Measurements from ENCODE around the gene ATAD5. TPM values are rescaled to one million over a fixed set of nuclear protein-coding genes. Genes with fewer than 3 reads are reported as not detected.

ATAD5 gene
- total and polyA plus RNA-seq, 2 of the 13 experiments (the other 11 are each of a cell fraction or from before 2014, with no cell fraction given): 1.8 to 10.7 TPM

DNA sequence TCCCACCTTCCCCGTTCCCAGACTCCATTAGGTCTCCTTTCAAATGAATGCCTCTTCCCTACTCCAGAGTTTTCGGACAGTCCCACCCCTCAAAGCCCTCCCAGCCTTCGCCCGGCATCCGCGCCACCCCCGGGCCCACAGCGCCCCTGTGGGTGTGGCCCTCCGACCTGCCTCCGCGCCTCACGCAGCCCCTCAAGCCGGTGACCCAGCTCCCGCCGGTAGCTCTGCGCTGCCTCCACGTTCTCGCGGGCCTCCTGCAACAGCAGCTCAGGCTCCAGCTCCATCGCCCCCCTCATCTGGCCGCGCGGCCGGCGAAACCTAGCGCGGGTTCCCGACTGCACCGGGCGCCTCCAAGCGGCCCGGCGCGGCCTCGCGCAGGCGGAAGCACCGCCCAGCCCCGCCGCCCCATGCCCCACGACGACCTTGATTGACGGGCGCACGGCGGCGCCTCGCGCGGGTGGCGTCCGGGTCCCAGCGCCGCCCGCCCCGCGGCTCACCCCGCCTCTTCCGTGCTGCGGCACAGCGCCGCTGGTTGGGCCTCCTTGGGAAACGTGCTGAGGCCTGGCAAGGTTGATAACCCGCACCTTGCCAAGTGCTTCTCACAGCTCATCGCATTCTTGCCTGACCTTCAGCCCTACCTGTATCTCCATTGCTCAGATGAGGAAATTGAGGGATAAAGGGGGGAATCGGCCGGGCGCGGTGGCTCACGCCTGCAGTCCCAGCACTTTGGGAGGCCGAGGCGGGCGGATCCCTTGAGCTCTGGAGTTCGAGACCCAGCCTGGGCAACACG, 7.2 kb upstream of the ATAD5 start, which contains the start of gene CRLF3 (continued):
- TF ChIP-seq RBM39 (IDR thresholded peaks at IDR 0.05; ENCODE audit: low read depth, low read length, poor library complexity, severe bottlenecking): peak; percentile 66
- no peak for TF ChIP-seq NFKBIZ (CRISPR knock-in tag; IDR thresholded peaks at IDR 0.05)
- TF ChIP-seq ETV6 (CRISPR knock-in tag; conservative IDR thresholded peaks at IDR 0.05): no peak
- TF ChIP-seq KMT2B (CRISPR knock-in tag; IDR thresholded peaks at IDR 0.05): peak; percentile 67; the same call in 1 of the 2 replicates
- TF ChIP-seq, protein P1, sequence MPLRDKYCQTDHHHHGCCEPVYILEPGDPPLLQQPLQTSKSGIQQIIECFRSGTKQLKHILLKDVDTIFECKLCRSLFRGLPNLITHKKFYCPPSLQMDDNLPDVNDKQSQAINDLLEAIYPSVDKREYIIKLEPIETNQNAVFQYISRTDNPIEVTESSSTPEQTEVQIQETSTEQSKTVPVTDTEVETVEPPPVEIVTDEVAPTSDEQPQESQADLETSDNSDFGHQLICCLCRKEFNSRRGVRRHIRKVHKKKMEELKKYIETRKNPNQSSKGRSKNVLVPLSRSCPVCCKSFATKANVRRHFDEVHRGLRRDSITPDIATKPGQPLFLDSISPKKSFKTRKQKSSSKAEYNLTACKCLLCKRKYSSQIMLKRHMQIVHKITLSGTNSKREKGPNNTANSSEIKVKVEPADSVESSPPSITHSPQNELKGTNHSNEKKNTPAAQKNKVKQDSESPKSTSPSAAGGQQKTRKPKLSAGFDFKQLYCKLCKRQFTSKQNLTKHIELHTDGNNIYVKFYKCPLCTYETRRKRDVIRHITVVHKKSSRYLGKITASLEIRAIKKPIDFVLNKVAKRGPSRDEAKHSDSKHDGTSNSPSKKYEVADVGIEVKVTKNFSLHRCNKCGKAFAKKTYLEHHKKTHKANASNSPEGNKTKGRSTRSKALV (CRISPR knock-in tag; IDR thresholded peaks at IDR 0.05): no peak
- TF ChIP-seq, protein P2, sequence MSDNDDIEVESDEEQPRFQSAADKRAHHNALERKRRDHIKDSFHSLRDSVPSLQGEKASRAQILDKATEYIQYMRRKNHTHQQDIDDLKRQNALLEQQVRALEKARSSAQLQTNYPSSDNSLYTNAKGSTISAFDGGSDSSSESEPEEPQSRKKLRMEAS (IDR thresholded peaks at IDR 0.05): peak; percentile 94
- no peak for TF ChIP-seq FOXM1 (CRISPR knock-in tag; IDR thresholded peaks at IDR 0.05)
- TF ChIP-seq KLF6 (CRISPR knock-in tag; IDR thresholded peaks at IDR 0.05): 0 out of 2 replicates have a peak, but pooled peaks have one; percentile 35
- TF ChIP-seq, protein P3, sequence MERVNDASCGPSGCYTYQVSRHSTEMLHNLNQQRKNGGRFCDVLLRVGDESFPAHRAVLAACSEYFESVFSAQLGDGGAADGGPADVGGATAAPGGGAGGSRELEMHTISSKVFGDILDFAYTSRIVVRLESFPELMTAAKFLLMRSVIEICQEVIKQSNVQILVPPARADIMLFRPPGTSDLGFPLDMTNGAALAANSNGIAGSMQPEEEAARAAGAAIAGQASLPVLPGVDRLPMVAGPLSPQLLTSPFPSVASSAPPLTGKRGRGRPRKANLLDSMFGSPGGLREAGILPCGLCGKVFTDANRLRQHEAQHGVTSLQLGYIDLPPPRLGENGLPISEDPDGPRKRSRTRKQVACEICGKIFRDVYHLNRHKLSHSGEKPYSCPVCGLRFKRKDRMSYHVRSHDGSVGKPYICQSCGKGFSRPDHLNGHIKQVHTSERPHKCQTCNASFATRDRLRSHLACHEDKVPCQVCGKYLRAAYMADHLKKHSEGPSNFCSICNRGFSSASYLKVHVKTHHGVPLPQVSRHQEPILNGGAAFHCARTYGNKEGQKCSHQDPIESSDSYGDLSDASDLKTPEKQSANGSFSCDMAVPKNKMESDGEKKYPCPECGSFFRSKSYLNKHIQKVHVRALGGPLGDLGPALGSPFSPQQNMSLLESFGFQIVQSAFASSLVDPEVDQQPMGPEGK (CRISPR knock-in tag; IDR thresholded peaks at IDR 0.05): peak; percentile 37
- TF ChIP-seq ZBTB42 (CRISPR knock-in tag; IDR thresholded peaks at IDR 0.05): no peak
- TF ChIP-seq ELF4 (CRISPR knock-in tag; IDR thresholded peaks at IDR 0.05; ENCODE audit: borderline replicate concordance): no peak
- TF ChIP-seq, protein P4, sequence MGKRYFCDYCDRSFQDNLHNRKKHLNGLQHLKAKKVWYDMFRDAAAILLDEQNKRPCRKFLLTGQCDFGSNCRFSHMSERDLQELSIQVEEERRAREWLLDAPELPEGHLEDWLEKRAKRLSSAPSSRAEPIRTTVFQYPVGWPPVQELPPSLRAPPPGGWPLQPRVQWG (CRISPR knock-in tag; IDR thresholded peaks at IDR 0.05; ENCODE audit: borderline replicate concordance, low read depth): no peak
- TF ChIP-seq, protein P5, sequence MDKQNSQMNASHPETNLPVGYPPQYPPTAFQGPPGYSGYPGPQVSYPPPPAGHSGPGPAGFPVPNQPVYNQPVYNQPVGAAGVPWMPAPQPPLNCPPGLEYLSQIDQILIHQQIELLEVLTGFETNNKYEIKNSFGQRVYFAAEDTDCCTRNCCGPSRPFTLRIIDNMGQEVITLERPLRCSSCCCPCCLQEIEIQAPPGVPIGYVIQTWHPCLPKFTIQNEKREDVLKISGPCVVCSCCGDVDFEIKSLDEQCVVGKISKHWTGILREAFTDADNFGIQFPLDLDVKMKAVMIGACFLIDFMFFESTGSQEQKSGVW (CRISPR knock-in tag; IDR thresholded peaks at IDR 0.05; ENCODE audit: borderline replicate concordance): no peak
- TF ChIP-seq SSRP1 (CRISPR knock-in tag; IDR thresholded peaks at IDR 0.05): no peak
- TF ChIP-seq ZFYVE20 (CRISPR knock-in tag; IDR thresholded peaks at IDR 0.05; ENCODE audit: borderline replicate concordance, low read depth): no peak
- TF ChIP-seq U2AF2 (IDR thresholded peaks at IDR 0.05; ENCODE audit: low read depth, low read length): no peak
- TF ChIP-seq ZNF547 (CRISPR knock-in tag; IDR thresholded peaks at IDR 0.05): no peak
- no peak for TF ChIP-seq ZNF557 (CRISPR knock-in tag; IDR thresholded peaks at IDR 0.05)
- TF ChIP-seq ATF1 (CRISPR knock-in tag; IDR thresholded peaks at IDR 0.05): no peak
- peak; percentile 96 for TF ChIP-seq ZMYM3 (CRISPR knock-in tag; IDR thresholded peaks at IDR 0.05)
- TF ChIP-seq, protein P6, sequence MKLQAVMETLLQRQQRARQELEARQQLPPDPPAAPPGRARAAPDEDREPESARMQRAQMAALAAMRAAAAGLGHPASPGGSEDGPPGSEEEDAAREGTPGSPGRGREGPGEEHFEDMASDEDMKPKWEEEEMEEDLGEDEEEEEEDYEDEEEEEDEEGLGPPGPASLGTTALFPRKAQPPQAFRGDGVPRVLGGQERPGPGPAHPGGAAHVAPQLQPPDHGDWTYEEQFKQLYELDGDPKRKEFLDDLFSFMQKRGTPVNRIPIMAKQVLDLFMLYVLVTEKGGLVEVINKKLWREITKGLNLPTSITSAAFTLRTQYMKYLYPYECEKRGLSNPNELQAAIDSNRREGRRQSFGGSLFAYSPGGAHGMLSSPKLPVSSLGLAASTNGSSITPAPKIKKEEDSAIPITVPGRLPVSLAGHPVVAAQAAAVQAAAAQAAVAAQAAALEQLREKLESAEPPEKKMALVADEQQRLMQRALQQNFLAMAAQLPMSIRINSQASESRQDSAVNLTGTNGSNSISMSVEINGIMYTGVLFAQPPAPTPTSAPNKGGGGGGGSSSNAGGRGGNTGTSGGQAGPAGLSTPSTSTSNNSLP (IDR thresholded peaks at IDR 0.05; ENCODE audit: low read depth, low read length): 0 out of 2 replicates have a peak, but pooled peaks have one; percentile 11
- no peak for TF ChIP-seq MTA3 (CRISPR knock-in tag; IDR thresholded peaks at IDR 0.05)
- TF ChIP-seq BHLHE40 (IDR thresholded peaks at IDR 0.05; ENCODE audit: low read length): peak; percentile 80
- TF ChIP-seq PTBP1 (IDR thresholded peaks at IDR 0.05; ENCODE audit: low read depth, low read length, poor library complexity, severe bottlenecking): no peak

All from HepG2 (cell line).